Endothelial cell of hepatic sinusoid (primary cell): ENCODE results near the gene UNK.

ENCODE experiments used
- in situ Hi-C: cut with HindIII; loops from 2 replicates; pipeline ENCODE4 v1.10.0; 2017; ENCODE audit warnings: low sequenced_read_pairs

UNK gene

GRCh38 chr17:75818326-75818885 lies 33.8 kb downstream of the UNK start:
- in situ Hi-C loops: no loop called here

- in situ Hi-C loops: no loop called here
These were observed 34.5 kb downstream of the UNK start for GRCh38 chr17:75819116-75819515.

- in situ Hi-C loops: no loop called here
These were observed 35.1 kb downstream of the UNK start for GRCh38 chr17:75819678-75820077.

- in situ Hi-C loops: no loop called here
These were observed 35.8 kb downstream of the UNK start for GRCh38 chr17:75820094-75821080.

- in situ Hi-C loops: no loop called here
These were observed 36.9 kb downstream of the UNK start for GRCh38 chr17:75821552-75821951.

GRCh38 chr17:75822119-75822799 lies 37.7 kb downstream of the UNK start:
- in situ Hi-C loops: no loop called here

GRCh38 chr17:75822800-75823166 lies 38.2 kb downstream of the UNK start:
- in situ Hi-C loops: no loop called here

- in situ Hi-C loops: no loop called here
These were observed 38.8 kb downstream of the UNK start for GRCh38 chr17:75823257-75824041.

- in situ Hi-C loops: no loop called here
These were observed 39.5 kb downstream of the UNK start for GRCh38 chr17:75824050-75824552.

GRCh38 chr17:75824666-75825065 lies 40.1 kb downstream of the UNK start:
- in situ Hi-C loops: no loop called here

- in situ Hi-C loops: no loop called here
These were observed 40.5 kb downstream of the UNK start for GRCh38 chr17:75825149-75825552.

GRCh38 chr17:75825748-75826370 lies 41.3 kb downstream of the UNK start:
- in situ Hi-C loops: no loop called here

- in situ Hi-C loops: no loop called here
These were observed 42.1 kb downstream of the UNK start for GRCh38 chr17:75826561-75827307.

GRCh38 chr17:75827308-75828075 lies 42.9 kb downstream of the UNK start:
- in situ Hi-C loops: no loop called here

- in situ Hi-C loops: no loop called here
These were observed 43.4 kb downstream of the UNK start for GRCh38 chr17:75828076-75828400.

GRCh38 chr17:75828741-75829140 lies 44.1 kb downstream of the UNK start:
- in situ Hi-C loops: no loop called here

GRCh38 chr17:75829747-75830146 lies 45.1 kb downstream of the UNK start:
- in situ Hi-C loops: no loop called here

GRCh38 chr17:75830164-75831031 lies 45.8 kb downstream of the UNK start:
- in situ Hi-C loops: no loop called here
